Fibroblast of upper back skin (primary cell): ENCODE results near the gene PEAK3.
"Not testable (repeated sequence)": the region's sequence is repeated elsewhere in the genome, so short reads cannot be mapped to it uniquely, and the experiment has no call there.

Experiments
- DNase-seq: peaks from one replicate; pipeline ENCODE4 v3.0.0-alpha.2; 2013

Gene PEAK3

DNA sequence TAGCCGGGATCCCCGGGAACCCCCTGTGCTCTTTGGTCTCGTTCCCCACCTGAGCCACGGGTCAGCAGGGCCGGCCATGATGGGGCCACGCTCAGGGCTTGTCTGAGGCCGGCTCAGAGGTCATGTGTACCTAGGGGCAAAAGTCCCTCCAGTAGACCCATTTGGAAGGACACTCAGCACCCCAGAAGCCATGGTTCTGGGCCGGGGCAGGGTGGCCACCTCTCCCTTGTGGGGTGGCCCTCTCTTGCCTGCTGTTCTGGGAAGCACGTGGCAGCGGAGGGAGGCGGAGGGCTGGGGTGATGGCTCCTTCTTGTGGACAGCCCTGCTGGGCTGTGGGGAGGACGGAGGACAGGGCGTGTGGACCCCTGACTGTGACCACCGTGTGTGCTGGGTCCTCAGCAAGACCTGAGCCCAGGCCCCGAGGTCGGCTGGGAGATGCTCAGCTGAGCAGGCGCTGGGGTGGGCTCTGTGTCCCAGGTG, 6.4 kb upstream of the PEAK3 start:
- DNase-seq = no peak

DNA sequence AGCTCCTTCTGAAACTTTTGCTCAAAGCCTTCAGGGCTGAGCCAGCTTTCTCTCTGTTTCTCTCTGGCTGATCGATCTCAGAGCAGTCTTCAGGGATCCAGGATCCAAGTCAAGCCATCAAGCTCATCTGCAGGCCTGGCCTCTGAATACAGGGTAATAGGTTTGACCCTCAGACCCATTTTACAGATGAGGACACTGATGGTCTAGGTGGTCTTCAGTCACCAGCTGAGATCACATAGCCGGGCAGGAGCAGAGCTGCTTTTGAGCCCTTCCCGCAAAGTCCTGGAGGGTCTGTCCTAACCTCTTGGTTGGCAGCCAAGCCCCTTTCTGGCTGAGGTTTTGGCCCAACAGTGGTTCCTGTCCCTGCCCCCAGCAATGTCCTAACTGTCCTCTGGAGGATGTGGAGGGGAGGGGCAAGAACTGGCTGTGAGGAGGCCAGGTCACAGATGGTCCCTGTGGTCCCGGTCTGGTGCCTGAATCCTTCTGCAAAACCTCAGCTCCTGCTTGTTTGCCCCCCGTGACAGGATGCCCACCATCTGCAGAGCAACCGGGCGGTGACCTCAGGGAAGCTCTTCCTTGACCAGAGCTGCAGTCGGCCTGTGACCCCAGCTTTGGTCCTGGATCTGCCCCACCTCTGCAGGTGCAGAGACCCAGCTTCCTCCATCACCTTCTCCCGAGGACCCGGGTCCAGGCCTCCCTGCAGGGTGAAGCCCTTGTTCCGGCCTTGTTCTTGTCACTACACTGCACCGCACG, 5.8 kb upstream of the PEAK3 start:
- DNase-seq = no peak

DNA sequence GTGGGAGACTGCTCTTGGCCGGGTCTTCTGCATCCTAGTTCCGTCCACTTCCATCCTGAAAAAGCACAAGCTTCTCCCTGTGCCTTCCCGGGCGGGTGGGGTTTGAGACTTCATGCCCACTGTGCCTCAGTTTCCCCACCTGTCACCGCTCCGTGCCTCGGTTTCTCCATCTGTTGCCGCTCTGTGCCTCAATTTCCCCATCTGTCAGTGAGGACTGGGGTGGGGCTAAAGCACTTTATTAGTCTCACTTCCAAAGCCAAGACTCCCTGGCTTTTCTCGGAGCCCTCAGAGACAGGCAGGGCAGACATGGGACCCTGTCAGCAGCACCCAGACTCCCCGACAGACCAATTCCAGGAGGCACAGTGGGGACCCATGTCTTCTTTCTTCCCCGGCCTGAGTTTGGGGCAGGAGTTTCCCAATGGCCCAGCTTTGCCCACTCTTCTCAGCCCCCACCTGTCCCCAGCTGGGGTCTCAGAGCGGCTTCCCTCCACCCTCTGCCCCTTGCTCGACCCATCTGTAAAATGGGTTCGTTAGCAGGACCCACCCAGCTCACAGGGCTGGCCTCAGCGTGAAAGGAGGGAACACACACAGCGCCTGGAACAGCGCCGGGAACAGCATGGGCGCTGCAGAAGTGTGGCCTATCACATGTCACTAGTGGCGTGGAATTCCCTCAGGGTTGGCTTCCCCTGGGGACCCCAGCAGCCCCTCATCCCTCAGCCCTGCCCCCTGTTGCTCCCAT, 4.6 kb upstream of the PEAK3 start:
- no peak for DNase-seq

DNA sequence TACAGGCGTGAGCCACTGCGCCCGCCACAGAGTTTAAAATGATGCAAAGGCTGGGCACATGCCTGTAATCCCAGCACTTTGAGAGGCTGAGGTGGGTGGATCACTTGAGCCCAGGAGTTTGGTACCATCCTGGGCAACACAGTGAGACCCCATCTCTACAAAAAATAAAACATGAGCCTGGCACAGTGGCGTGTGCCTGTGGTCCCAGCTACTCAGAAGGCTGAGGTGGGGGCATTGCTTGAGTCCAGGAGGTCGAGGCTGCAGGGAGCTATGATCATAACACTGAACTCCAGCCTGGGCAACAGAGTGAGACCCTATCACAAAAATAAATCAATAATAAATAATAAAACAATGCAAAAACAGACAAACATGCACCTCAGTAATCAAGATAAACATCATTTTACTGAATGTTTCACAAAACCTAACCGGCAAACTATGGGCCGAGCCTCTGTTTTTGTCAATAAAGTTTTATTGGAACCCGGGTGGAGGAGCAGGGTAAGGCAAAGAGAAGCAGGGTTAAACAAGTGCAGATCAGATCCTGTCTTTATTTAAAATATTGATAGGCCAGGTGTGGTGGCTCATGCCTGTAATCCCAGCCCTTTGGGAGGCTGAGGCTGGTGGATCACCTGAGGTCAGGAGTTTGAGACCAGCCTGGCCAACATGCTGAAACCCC, 2.0 kb upstream of the PEAK3 start:
- DNase-seq = no peak

DNA sequence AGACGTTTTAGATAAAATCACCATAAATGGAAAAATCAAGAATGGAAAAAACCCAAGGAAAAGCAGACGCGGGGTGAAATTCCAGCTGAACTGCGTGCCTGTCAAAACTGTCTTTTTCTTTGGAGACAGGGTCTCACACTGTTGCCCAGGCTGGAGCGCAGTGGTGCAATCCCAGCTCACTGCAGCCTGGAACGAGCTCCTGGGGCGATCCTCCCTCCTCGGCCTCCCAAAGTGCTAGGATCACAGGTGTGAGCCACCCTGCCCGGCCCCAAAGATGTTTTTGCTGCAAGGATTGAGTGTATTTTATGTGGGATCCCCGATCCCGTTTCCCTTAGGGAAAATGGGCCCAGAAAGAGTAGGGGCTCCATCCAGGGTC, 875 bp upstream of the PEAK3 start:
- no peak for DNase-seq

DNA sequence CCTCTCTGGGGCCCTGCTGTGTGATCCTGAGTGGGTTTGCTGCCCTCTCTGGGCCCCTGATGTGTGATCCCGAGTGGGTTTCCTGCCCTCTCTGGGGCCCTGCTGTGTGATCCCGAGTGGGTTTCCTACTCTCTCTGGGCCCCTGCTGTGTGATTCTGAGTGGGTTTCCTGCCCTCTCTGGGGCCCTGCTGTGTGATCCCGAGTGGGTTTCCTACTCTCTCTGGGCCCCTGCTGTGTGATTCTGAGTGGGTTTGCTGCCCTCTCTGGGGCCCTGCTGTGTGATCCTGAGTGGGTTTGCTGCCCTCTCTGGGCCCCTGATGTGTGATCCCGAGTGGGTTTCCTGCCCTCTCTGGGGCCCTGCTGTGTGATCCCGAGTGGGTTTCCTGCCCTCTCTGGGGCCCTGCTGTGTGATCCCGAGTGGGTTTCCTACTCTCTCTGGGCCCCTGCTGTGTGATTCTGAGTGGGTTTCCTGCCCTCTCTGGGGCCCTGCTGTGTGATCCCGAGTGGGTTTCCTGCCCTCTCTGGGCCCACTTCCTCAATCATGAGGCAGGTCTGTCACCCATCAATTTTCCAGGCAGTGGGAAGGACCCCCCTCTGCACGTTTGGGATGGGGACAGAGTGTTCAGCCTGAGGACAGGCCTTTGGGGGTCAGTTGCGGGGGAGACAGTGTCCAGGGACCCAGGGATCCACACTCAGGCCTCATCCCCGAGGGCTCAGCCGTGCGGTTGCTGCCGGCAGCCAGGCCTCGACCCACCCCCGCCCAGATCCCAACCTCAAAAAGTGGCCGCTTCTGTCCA, 512 bp downstream of the PEAK3 start:
- DNase-seq = not testable (repeated sequence)

DNA sequence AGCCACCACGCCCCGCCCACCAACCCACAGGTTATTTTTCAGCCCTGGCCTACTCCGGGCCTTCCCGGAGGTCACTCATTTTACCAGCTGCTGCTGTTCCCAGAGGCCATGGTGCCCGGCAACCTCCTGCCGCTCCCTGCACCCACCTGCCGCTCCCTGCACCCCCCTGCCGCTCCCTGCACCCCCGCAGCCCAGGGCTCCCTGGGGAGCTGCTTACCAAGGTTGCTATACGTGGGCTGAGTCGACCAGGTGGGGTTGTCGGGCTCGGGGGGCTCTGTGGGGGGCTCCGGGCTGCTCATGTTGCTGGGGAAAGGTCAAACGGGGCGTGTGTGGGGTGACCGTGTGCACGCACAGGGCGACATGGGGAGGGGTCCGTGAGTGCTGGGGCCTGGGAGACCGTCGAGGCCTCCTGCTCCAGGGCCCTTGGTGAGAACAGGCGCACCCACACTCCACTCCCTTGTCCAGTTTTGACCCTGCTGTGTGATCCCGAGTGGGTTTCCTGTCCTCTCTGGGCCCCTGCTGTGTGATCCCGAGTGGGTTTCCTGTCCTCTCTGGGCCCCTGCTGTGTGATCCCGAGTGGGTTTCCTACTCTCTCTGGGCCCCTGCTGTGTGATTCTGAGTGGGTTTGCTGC, 1.2 kb downstream of the PEAK3 start:
- DNase-seq = no peak

DNA sequence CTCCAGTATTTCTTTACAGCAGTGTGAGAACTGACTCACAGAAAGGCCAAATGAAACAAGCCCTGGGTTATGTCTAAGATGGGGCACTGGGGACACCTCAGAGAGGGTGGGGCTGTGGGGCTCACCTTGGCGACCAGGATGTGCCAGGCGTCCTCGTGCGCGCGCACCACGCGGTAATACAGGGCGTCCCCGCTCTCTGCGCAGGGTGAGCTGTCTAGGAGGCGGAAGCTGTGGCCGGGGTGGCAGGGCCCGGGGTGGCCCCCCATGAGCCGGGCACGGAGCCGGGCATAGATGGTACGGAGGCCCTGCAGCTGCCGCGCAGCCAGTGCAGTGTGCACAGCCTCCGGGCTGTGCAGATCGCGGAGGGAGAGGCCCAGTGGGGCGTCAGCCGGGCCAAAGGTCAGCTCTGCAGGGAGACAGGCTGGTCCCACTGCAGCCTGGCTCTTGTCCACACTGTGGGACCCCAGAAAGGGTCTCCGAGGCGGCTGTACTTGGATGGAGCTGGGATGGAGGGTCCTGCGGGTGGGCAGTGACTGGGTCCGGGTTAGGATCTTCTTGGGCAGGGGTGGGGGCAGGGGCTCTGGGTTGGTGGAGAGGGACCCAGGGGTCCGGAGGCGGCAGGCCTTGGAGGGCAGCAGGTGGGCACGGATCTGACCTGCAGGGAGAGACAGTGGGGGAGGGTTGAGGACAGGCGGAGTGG, 3.4 kb downstream of the PEAK3 start:
- no peak for DNase-seq

DNA sequence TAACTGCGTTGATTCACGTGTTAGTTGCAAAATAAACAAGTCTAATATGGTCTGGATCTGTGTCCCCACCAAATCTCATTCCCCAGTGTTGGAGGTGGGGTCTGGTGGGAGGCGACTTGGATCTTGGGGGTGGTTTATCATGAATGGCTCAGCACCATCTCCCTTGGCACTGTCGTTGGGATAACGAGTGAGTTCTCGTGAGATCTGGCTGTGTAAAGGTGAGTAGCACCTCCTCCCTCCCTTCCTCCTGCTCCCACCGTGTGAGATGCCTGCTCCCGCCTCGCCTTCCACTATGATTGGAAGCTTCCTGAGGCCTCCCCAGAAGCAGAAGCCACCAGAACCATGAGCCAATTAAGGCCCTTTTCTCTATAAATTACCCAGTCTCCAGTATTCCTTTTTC, 4.8 kb downstream of the PEAK3 start:
- no peak for DNase-seq

DNA sequence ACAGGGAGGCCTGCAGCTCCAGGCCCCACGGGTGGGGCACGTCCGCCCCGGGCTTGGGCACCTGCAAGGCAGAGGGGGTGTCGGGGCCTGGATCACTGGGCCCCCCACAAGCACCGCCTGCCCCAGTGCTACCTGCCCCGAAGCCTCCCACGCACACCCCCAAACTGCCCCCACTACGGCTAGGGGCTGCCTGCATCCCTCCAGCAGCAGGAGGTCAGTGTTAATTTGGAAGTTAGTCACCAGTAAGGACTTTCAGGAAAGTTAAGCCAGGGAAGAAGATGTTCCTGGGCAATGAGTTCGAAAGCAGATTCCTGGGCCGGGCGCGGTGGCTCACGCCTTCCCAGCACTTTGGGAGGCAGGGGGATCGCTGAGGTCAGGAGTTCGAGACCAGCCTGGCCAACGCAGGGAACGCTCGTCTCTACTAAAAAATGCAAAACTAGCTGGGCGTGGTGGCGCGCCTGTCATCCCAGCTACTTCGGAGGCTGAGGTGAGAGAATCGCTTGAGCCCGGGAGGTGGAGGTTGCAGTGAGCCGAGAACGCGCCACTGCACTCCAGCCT, 5.5 kb downstream of the PEAK3 start:
- DNase-seq = no peak

DNA sequence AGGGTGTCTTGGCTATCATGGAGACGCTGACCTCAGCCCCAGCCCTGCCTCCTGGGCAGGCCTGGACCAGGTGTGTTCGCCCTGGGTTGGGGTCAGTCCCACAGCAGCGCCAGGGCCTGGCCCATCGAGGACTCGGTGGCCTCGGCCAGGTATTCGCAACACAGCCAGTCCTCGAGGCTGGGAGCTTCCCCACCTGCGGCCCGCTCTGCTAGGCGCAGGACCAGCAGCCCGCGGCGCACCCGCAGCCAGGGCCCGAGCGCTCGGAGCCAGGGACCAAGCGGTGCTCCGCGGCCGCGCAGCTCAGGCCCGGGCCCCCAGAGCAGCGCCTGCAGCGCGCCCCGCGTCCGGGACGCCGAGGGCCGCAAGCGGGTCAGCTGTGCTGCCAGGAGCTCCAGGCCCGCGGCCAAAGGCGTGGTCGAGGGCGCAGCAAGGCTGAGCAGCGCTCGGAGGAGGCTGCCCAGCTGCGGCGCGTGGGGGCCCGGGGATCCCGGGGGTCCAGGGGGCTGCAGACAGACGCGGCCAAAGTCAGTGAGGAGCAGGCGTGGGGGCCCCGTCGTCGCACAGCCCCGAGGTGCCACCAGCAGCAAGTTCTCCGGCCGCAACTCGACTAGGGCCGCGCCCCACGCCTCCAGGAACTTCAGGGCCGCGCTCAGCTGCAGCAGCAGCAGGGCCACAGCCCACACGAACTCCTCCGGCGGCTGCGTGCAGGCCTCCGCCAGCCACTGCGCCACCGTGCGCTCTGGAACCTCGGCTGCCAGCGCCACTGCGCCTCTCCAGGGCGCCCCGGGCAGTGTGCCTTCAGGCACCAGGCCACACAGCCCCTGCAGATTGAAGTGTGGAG, 6.2 kb downstream of the PEAK3 start:
- no peak for DNase-seq

DNA sequence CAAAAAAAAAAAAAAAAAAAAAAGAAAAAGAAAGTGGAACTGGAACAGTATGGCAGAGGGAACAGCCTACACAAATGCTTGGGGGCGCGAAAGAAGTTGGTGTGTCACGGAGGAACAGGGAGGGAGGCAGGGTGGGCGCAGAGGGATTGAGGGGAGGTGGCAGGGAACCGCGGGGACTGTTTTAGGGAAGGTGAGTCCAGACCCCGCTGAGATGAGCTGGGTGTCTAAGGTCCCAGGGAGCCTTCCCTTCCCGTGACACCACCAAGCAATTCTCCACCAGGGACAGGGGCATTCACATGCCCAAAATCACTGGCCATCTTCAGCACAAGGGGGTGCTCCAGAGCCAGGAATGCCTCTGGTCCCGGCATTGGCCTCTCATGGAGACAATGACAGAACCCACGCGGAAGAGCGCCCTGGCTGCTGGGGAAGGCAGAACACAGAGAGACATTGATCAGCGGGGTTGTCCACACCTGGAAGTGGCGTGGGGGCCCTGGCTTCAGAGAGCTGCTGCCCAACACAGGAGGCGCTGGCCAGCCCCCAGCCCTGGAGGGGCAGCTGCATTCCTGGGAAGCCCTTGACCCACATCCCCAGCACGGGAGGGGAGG, 6.9 kb downstream of the PEAK3 start:
- peak; percentile 67 for DNase-seq

DNA sequence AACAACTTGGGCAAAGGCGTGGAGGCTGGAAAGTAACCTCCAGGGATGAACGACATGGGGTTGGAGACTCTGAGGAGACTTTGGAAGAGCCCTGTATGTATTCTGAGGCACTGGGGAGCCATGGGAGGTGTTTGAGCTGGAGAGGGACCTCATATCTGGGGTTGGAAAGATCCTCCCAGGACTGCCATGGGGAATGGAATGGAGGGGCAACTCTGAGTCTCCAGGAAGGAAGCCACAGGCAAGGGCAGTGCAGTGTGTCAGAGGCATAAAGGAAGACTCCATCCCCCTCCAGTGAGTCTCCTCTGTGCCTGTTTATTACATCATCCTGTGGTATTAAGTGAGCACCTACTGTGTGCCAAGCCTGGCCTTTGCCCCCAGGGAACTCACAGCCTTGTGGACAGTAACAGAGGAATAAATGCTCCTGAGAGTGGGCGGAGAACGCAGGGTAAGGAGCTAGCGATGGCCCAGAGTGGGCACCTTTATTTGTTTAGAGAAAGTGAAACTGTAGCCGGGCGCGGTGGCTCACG, 7.7 kb downstream of the PEAK3 start:
- DNase-seq = no peak

DNA sequence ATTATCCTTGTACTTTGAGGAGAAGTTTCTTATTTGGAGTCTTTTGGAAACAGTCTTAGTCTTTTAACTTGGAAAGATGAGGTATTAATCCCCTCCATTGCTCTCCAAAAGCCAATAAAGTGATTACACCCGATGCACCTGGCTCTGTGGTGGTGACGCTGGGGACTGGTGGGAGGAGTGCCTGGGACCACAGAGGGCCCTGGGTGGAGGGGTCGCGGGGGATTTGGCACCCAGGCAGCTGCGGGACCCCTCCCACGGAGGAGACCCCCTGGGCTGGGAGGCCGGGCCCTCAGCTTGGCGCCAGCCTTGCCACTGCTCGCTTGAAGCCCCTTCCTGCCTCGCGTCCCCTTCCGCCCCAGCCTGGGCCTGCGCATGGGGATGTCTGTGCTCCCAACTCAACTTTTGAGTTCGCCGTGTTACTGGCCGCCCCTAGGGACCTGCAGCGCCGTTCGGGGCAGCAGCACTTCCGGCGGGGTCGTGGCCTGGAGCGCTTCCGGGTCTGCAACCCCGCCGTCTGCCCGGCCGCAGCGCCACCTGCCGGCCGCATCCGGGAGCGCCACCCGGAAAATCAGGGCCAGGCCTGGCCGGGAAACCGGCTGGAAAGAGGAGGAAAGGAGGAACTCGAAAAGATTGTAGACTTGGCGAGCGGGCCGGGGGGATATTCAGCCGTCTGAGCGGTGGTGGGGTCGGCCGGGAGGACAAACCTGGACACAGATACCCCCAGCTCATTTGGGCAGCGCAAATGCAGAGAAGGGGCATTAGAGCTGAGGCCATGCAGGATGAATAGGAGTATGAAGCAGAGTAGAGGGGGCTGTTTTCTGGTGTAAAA, 8.4 kb downstream of the PEAK3 start:
- DNase-seq = peak; percentile 68

DNA sequence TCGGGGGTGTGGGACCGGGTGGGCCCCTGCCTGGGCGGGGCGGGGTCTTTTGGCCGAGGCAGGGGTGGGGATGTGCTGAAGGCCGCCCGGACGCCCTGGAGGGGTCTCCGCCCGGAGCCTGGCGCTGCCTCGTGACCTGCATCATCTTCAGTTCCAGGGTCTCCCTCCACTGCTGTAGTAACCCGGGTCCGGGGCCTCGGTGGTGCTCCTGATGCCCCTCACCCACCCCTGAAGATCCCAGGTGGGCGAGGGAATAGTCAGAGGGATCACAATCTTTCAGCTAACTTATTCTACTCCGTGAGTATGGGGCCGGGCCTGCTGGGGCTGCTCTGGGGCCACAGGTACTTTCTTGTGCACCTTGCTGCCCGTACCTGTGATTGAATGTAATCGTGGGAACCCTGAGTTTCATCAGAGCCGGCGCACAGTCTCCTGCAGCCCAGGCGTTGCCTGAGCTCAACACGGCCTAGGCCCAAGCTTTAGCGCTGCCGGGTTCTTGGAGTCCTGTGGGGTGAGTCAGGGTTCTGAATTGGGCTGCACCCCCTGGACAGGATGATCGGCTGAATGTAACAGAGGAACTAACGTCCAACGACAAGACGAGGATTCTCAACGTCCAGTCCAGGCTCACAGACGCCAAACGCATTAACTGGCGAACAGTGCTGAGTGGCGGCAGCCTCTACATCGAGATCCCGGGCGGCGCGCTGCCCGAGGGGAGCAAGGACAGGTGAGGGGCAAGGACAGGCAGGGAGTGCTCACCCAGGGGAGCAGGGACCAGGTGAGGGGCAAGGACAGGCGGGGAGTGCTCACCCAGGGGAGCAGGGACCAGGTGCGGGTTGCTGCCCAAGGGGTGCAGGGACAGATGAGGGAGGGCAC, 10.5 kb downstream of the PEAK3 start:
- peak; percentile 79 for DNase-seq

DNA sequence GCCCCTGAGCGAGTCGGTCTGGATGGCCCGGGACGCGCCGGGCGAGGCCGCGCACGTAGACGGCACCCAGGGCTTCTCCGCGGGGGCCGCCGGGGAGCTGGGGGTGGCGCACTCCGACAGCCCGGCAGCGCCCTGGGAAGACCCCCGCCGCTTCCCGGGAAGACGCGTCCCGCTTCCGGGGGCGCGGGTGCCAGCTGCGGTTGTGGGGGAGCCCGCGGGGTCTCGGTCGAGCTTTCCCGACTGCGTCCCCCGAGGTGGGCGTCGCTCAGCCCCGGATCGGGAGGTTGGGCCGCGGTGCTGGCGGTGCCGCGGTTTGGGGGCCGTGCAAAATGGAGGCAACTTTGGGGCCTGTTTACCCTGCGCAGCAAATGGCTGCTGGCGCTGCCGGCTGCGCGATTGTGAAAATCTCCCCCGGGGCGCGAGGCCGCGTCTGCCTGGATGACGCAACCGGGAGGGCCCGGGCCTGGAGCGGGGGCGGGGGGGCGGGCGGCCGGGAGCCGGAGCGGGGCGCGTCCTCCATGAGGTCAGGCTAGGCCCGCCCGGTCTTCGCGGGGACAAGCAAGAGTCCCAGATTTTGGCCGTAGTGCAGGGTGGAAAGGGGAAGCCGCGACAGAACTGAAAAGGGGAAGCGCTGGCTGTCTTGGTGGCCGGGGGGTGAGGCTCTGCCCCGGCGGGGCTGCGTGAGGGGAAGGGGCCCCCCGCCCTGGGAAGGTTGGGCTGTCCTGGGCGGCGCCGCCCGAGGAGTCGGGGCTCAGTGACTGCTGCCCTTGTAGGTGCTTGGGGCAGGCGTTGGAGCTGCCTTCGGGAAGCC, 11.3 kb downstream of the PEAK3 start:
- DNase-seq = peak; percentile 81

DNA sequence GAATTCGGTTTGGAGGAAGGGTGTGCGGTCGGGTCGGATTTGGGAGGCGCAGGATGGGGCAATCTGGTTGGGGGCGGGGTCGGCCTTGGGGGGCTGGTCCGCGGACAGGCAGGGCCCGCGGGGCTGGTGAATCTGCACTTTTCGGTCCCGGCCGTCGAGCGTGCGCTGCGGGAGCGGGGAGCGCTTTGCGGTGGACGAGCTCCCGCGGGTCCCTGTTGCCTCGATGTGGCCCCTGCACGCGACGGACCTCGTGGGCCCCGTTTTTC, 11.9 kb downstream of the PEAK3 start:
- DNase-seq = no peak
